ENCODE data around the gene FBXO40. TPM values are rescaled to one million over a fixed set of nuclear protein-coding genes. Genes with fewer than 3 reads are reported as not detected.

Gene FBXO40
- total and polyA plus RNA-seq, 2 of the 8 experiments (the other 6 are each of a cell fraction or from before 2014, with no cell fraction given): 0.03 TPM; not detected in 1

DNA sequence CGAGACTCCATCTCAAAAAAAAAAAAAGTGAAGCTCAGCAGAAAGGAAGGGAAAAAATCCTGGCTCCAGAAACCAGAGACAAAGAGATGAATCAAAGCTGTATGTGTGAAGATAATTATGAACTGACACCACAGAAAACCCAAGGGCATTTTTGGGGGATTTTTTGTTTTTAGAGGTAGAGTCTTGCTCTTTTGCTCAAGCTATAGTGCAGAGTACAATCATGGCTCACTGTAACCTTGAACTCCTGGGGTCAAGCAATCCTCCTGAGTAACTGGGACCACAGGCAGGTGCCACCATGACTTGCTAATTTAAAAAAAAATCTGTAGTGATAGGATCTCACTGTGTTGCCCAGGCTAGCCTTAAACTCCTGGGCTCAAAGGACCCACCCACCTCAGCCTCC lies 44.7 kb downstream of the FBXO40 start:
- Histone ChIP-seq H3K4me1 (replicated peaks in 1 of 4; ENCODE audit: control insufficient read depth in 3 of 4, insufficient read depth in 4 of 4, low read length in 3 of 4) (peaks cover 0 to 2% (median 0%) of the 10 kb centered on the region in 4 experiments; a peak in 1 of 7 replicates), H2BK120ac (replicated peaks; ENCODE audit: low read depth, low read length) (no peak overlapping the region), H2BK15ac (ENCODE audit: low read length) (no peak overlapping the region), H3K9ac (replicated peaks in 1 of 4; ENCODE audit: extremely low read depth in 1 of 4, low read depth in 3 of 4, low read length in 3 of 4) (no peak overlapping the region), H2AK5ac (ENCODE audit: low read depth, low read length) (no peak overlapping the region), H3K23me2 (ENCODE audit: low read depth, low read length) (peaks cover 1% of the 10 kb centered on the region; the same call in 1 of the 2 replicates), H3K18ac (ENCODE audit: extremely low read depth, low read length) (no peak overlapping the region), H3K4ac (replicated peaks; ENCODE audit: insufficient read length, low read depth, low read length) (no peak overlapping the region), H4K91ac (replicated peaks; ENCODE audit: insufficient read length, low read length) (no peak overlapping the region), H3K56ac (replicated peaks; ENCODE audit: insufficient read length, low read depth, low read length) (no peak overlapping the region), H3K27me3 (replicated peaks in 1 of 4; ENCODE audit: control insufficient read depth in 3 of 4, extremely low read depth in 1 of 4, insufficient read depth in 3 of 4, low read length in 3 of 4) (no peaks in the 10 kb centered on the region; a peak in 1 of 7 replicates), H4K5ac (ENCODE audit: insufficient read length, low read depth, low read length) (no peak overlapping the region), H3K79me2 (ENCODE audit: control insufficient read depth in 1 of 2, insufficient read depth in 2 of 2, low read length in 2 of 2) (no peaks in the 10 kb centered on the region), H3K79me1 (ENCODE audit: low read depth, low read length) (no peaks in the 10 kb centered on the region), H2BK12ac (ENCODE audit: low read depth, low read length) (no peak overlapping the region), H3K4me3 (ENCODE audit: extremely low read depth in 1 of 4, insufficient read depth in 2 of 4, low read depth in 3 of 4, low read length in 4 of 4) (no peak overlapping the region), H4K20me1 (replicated peaks in 1 of 2; ENCODE audit: control insufficient read depth in 1 of 2, insufficient read depth in 2 of 2, low read length in 2 of 2) (no peaks in the 10 kb centered on the region), H3K9me3 (ENCODE audit: insufficient read depth in 2 of 2, low read depth in 1 of 2, low read length in 1 of 2) (no peaks in the 10 kb centered on the region), H2AFZ (ENCODE audit: low read length) (no peak overlapping the region), H3K27ac (ENCODE audit: low read depth, low read length) (no peak overlapping the region), H2BK20ac (ENCODE audit: low read length) (no peak overlapping the region), H3K14ac (ENCODE audit: insufficient read length) (no peak overlapping the region), H4K8ac (ENCODE audit: extremely low read depth, insufficient read depth, low read length) (no peak overlapping the region), H3K4me2 (ENCODE audit: insufficient read depth in 1 of 2, low read depth in 2 of 2, low read length in 2 of 2) (no peak overlapping the region), H3K36me3 (ENCODE audit: control insufficient read depth in 2 of 4, insufficient read depth in 4 of 4, low read length in 3 of 4) (no peaks in the 10 kb centered on the region), H2BK5ac (ENCODE audit: low read depth, low read length) (no peak overlapping the region), H3K23ac (ENCODE audit: insufficient read length) (no peak overlapping the region)
- WGBS, 2 experiments (ENCODE audit: extremely low coverage in 1 of 2, insufficient coverage in 1 of 2, insufficient read length in 1 of 2, insufficient replicate concordance in 2 of 2, low coverage in 1 of 2, low lambda C conversion rate in 2 of 2, missing lambda C conversion rate in 1 of 2): no CpG with 5 or more reads among the region's 1 CpG
- CTCF ChIA-PET (ENCODE audit: partially characterized antibody): no interaction called here
- DNase-seq (ENCODE audit: low read depth in 1 of 2, low spot score in 2 of 2) (no peak), FAIRE-seq (no peak)
- POLR2A ChIA-PET (ENCODE audit: partially characterized antibody): interaction anchor here (0.6 to 2.2 kb wide), 2 partner anchors 8 to 98 kb away, joined by 3 to 5 read pairs; no protein-coding TSS in a partner anchor
- TF ChIP-seq TAF7 (optimal IDR thresholded peaks at IDR 0.05; ENCODE audit: borderline replicate concordance, low read depth, low read length) (no peak), GABPA (IDR thresholded peaks at IDR 0.05; ENCODE audit: borderline replicate concordance, insufficient read depth, low read length) (no peak), RFX5 (IDR thresholded peaks at IDR 0.05; ENCODE audit: borderline replicate concordance, low read depth, low read length) (no peak)
